Skin of body (tissue), 2 donors: ENCODE data around the gene ESYT3. TPM values are rescaled to one million over a fixed set of nuclear protein-coding genes. Genes with fewer than 3 reads are reported as not detected.
"Not testable (repeated sequence)": the region's sequence is repeated elsewhere in the genome, so short reads cannot be mapped to it uniquely, and the experiment has no call there.

Experiments used
- DNase-seq: peaks from one replicate; lab custom pipeline; 2025; lab: John Stamatoyannopoulos, UW
- total RNA-seq: library from RNA; depleted of rRNA; stranded (reverse); fragments of >200 nt; gene quantifications from one replicate; pipeline ENCODE4 v1.2.3, GENCODE V29; 2014

Gene ESYT3
- total RNA-seq, 1 donor from 2014 or later, result 7.9 TPM

GRCh38 chr3:138460536-138461205 is 26.3 kb downstream of the ESYT3 start:
- DNase-seq, result no peak

- no peak for DNase-seq
These were observed 26.8 kb downstream of the ESYT3 start for GRCh38 chr3:138461246-138461645.

- DNase-seq, result no peak
These were observed 27.5 kb downstream of the ESYT3 start for GRCh38 chr3:138461896-138462295.

- DNase-seq, result no peak
These were observed 29.5 kb downstream of the ESYT3 start for GRCh38 chr3:138463724-138464490.

- no peak for DNase-seq
These were observed 30.1 kb downstream of the ESYT3 start for GRCh38 chr3:138464491-138464860.

GRCh38 chr3:138465451-138465850 is 31.0 kb downstream of the ESYT3 start:
- no peak for DNase-seq

- no peak for DNase-seq
These were observed 31.5 kb downstream of the ESYT3 start for GRCh38 chr3:138465925-138466324.

- DNase-seq, result no peak
These were observed 33.5 kb downstream of the ESYT3 start for GRCh38 chr3:138467931-138468330.

GRCh38 chr3:138468451-138468850 is 34.0 kb downstream of the ESYT3 start:
- DNase-seq, result no peak

GRCh38 chr3:138468886-138469285 is 34.5 kb downstream of the ESYT3 start:
- no peak for DNase-seq

- DNase-seq, result no peak
These were observed 35.5 kb downstream of the ESYT3 start for GRCh38 chr3:138469874-138470273.

GRCh38 chr3:138470687-138471086 is 36.3 kb downstream of the ESYT3 start:
- DNase-seq, result no peak

- no peak for DNase-seq
These were observed 37.1 kb downstream of the ESYT3 start for GRCh38 chr3:138471481-138471880.

GRCh38 chr3:138472141-138472825 is 37.9 kb downstream of the ESYT3 start:
- DNase-seq, result no peak

- DNase-seq, result no peak
These were observed 39.0 kb downstream of the ESYT3 start for GRCh38 chr3:138473391-138473790.

- DNase-seq, result no peak
These were observed 39.7 kb downstream of the ESYT3 start for GRCh38 chr3:138474163-138474562.

- no peak for DNase-seq
These were observed 42.1 kb downstream of the ESYT3 start for GRCh38 chr3:138476526-138476925.

- DNase-seq, result no peak
These were observed 42.7 kb downstream of the ESYT3 start for GRCh38 chr3:138477120-138477519.

GRCh38 chr3:138477801-138478200 is 43.4 kb downstream of the ESYT3 start:
- DNase-seq, result no peak

GRCh38 chr3:138479438-138479863 is 45.0 kb downstream of the ESYT3 start:
- no peak for DNase-seq

GRCh38 chr3:138484672-138485071 is 50.3 kb downstream of the ESYT3 start:
- DNase-seq, result not testable (repeated sequence)

- DNase-seq, result not testable (repeated sequence)
These were observed 52.2 kb downstream of the ESYT3 start for GRCh38 chr3:138486580-138486979.
